Measurements from ENCODE around the gene RNASE4. TPM values are rescaled to one million over a fixed set of nuclear protein-coding genes. Genes with fewer than 3 reads are reported as not detected.
A peak's percentile ranks its signal among the peaks of the same experiment; 100 is the strongest.

Gene RNASE4
- total RNA-seq, 1 experiment from 2014 or later = 2.2 TPM

DNA sequence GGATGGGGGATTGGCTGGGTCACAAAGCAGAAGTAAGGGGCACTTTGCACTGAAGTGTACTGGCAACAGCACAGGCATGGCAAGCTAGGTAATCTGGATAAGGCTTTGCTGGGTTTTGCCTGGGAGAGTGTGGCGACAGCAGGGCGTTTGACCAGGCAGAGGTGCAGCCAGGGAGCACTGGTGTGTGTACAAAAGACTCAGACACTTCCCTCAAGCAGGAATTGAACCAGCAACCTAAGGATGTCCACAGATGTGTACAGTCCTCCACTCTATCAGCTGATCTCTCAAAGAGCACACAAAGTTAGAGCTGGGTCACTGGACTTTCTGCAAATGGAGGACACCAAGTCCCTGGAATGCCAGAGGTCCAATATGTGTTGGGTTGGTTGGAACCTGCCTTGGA is 15.4 kb upstream of the RNASE4 start:
- no peak for DNase-seq (ENCODE audit: low spot score)
- in situ Hi-C loops (cut with HindIII; ENCODE audit: low sequenced_read_pairs) = no loop called here

DNA sequence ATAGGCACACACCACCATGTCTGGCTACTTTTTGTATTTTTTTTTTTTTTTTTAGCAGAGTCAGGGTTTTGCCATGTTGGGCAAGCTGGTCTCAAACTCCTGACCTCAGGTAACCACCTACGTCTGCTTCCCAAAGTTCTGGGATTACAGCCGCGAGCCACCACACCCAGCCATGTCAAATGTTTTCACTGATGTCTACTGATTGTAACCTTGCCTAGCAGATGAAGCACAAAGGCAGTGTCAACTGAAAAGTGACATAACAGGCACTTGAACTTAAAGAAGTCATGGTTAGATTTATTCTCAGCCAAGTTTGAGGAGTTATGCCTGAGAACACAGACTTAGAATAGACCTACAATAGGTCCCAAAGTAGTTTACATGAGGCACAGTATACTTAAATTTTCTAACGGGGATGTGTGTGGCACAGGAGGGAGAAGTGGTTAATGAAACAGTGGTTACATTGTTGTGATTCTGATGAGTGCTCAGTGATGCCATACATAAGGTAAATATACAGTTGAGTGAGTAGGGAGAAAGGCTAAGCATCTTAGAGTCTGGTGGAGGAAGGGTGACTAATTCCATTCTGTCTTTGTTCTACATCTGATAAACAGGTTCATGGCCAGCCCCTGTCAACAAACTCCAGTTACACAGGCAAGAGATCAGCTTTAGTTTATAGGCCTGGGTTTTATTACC is 12.6 kb upstream of the RNASE4 start:
- in situ Hi-C loops (cut with HindIII; ENCODE audit: low sequenced_read_pairs) = no loop called here
- DNase-seq (ENCODE audit: low spot score) = no peak

DNA sequence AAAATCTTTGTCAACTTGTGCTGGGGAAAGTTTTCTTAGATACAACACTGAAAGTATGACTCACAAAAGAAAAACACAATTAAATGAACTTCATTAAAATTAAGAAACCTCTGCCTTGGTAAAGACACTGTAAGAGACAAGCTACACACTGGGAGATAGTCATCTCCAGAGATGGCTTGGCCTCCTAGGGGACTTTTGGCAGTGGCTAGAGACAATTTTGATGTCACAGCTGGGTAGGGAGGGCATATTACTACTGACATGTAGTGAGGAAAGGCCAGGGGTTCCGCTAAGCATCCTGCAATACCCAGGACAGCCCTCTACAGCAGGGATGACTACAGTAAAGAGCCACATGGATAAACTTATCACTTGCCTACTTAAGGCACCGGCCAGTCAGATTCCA is 8.7 kb upstream of the RNASE4 start:
- in situ Hi-C loops (cut with HindIII; ENCODE audit: low sequenced_read_pairs) = no loop called here

DNA sequence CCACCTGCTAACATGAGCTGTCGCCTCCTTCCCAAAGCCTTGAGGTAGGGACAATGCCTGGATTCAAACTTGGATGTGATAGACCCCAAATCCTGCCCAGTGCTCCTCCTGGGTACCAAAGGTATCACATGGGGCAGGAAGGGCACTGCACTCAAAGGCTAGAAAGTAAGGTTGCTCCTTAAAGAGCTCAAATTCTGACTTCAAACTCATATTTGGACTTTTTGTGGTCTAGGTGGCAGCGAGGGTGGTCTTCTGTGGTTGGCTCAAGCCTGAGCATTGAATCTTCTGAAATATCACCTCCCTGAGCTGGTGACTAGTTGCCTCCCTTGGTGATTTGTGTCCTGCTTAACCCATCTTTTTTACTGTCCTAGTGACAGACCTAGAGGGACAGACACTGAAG is 8.3 kb upstream of the RNASE4 start:
- no peak for DNase-seq (ENCODE audit: low spot score)
- in situ Hi-C loops (cut with HindIII; ENCODE audit: low sequenced_read_pairs) = no loop called here

More for the DNA sequence above, 8.7 kb upstream of the RNASE4 start:
- DNase-seq (ENCODE audit: low spot score) = no peak

DNA sequence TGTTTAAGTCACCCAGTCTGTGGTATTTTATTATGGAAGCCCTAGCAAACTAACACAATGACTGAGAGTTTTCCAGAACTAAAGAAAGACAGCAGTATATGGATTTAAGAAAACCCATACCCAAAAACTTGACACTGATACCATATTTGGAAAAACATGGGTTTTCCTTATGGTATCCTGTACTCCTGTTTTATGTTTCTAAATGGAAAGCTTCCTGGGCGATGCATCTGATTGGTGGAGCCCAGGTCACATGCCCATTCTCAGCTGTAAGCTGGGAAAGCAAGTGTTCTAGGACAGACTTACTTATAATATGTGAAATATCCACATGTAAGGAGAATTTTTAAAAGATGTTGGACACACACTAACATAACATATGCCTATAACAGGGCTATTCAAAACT is 4.5 kb upstream of the RNASE4 start:
- in situ Hi-C loops (cut with HindIII; ENCODE audit: low sequenced_read_pairs) = no loop called here
- DNase-seq (ENCODE audit: low spot score) = peak; percentile 80

DNA sequence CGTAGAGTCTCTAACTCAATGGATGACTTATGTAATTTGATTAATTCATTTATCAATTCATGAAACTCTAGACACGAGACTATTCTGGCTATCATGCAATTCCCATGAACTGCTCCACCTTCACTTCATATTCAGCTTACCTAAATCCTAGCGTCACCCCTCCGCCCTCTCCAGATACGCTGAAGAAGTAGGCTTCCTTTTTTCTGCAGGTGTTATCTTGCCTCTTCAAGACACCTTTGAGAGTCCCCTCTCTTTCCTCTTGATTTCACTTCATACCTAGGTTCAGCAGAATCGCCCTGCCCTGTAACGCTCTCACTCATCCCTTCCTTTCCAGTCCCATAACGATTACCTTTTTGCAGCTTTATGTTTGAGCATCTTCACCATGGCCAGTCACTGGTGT is 4.0 kb upstream of the RNASE4 start:
- peak; percentile 29 for DNase-seq (ENCODE audit: low spot score)
- in situ Hi-C loops (cut with HindIII; ENCODE audit: low sequenced_read_pairs) = no loop called here

DNA sequence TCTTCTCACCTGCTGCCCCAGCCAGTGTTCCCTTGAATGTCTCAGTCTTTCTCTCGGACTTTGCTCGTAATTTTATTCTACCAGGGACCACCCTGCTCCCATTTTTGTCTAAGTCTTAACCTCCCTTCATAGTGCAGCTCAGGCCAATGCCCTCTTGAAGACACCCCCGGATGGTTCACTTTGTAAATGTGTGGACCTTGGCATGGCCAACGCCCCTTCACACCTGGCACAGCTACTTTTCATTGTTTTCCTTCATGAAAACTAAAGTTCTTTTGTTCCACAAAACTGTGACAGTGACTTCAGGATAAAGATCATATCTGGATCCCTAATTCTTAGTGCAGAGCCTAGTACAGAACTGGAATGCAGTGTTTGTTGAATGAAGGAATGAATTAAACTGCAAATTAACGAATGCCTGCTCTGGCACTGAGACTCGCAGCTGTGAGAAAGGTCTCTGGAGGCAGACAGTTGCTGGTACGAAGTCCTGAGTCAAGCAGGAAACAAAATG is 3.5 kb upstream of the RNASE4 start:
- in situ Hi-C loops (cut with HindIII; ENCODE audit: low sequenced_read_pairs) = no loop called here
- DNase-seq (ENCODE audit: low spot score) = no peak

DNA sequence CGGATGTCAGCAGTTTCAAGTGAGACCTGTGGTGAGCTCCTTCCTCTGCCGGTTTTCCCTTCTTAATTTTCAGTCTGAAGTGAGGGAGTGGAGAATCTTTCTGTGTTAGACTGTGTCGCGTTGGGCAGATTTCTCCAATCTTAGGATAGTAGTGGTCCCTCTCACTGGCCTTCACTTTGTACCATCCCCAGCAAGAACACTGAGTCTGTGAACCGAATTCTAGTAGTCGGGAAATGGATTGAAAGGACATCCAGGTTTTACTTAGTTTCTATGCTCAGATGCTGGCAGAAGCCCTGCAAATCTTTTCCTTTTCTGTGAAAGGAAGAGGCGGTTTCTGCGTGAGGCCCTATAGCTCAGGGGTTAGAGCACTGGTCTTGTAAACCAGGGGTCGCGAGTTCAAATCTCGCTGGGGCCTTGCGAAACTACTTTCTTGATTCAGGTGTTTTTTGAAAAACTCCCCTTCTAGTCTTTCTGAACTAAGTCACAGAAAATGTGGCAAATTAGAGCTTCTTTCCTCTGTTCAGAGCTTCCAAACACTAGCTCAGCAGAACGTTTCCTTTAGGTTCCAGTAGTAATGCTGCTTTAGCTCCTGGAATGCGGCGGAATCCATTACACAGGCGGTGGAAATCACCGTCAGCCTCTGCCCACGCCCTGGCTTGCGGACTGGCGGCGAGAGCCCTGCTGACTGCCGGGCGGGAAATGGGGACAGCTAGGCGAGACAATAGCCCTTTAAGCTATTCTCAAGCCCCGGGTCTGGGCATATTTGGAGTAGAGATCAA is 2.8 kb upstream of the RNASE4 start:
- in situ Hi-C loops (cut with HindIII; ENCODE audit: low sequenced_read_pairs) = no loop called here
- DNase-seq (ENCODE audit: low spot score) = peak; percentile 94

DNA sequence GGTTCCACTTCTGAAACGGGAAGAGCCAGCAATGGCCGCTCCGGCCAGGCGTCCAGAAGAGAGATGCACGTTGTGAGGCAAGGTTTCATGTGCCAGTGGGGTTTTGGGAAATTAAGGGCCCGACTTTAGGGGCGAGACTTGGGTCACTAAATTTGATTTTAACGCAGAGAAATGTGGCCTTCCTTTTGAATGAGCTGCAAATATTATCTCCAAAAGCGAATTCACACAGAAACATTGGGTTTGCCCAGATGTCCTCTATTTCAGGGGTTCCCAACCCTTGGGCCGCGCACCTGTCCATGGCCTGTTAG is 2.3 kb upstream of the RNASE4 start:
- in situ Hi-C loops (cut with HindIII; ENCODE audit: low sequenced_read_pairs) = no loop called here
- no peak for DNase-seq (ENCODE audit: low spot score)

DNA sequence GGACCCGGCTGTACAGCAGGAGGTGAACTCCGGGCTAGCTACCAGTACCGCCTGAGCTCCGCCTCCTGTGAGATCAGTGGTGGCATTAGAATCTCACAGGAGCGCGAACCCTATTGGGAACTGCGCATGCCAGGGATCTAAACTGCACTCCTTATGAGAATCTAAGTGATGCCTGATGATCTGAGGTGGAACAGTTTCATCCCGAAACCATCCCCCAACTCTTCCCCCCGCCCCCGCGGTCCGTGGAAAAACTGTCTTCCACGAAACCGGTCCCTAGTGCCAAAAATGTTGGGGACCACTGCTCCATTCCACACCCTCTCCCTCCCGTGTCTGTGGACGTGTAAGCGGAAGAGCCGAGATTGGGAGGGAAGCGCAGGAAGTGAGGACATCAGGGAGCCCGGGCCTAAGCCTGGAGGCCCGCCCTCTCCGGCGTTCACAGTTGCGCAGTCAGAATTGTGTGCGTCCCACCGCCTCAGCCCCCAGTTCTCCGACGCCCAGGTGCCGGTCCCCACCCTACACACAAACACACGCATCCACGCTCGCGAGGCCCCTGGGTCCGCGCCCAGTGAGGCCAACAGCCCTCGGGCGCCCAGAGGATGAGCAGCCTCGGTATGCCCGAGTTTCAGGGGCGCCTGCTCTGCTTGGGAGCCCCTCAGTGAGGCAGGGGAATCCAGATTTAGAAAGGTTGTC is 1.8 kb upstream of the RNASE4 start:
- peak; percentile 98 for DNase-seq (ENCODE audit: low spot score)
- in situ Hi-C loops (cut with HindIII; ENCODE audit: low sequenced_read_pairs) = no loop called here

DNA sequence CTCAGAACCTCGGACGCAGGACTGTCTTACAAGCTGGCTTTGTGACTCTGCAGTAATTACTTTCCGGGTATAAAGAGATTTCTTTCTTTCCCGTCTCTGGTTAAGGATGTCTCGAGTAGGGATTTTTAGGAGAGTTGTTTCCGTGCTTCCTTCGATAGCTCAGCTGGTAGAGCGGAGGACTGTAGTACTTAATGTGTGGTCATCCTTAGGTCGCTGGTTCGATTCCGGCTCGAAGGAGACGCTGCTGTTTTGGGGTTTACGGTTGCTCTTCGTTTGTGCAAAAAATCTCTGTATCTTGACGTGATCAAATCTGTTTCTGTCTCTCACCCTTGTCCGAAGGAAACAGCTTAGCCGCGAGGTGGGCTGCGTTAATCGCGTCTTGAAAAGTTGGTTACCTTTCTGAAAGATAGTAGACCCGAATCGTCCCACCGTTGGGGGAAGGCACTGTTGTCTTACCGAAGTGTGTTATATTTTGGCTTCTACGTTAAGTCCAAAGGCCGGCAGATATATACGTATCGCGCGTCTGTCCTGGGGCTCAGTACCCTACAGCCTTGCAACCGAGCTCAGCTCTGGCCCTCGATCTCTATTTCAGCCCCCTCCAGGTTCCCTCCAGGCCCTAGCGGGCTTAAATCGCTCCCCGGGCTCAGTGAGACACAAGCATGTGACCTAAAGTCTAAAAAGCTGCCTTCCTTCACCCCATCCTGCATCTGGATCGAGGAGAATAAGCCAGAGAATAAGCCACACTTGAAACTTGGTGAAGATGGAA is 1.1 kb upstream of the RNASE4 start:
- in situ Hi-C loops (cut with HindIII; ENCODE audit: low sequenced_read_pairs) = no loop called here
- DNase-seq (ENCODE audit: low spot score) = peak; percentile 91

DNA sequence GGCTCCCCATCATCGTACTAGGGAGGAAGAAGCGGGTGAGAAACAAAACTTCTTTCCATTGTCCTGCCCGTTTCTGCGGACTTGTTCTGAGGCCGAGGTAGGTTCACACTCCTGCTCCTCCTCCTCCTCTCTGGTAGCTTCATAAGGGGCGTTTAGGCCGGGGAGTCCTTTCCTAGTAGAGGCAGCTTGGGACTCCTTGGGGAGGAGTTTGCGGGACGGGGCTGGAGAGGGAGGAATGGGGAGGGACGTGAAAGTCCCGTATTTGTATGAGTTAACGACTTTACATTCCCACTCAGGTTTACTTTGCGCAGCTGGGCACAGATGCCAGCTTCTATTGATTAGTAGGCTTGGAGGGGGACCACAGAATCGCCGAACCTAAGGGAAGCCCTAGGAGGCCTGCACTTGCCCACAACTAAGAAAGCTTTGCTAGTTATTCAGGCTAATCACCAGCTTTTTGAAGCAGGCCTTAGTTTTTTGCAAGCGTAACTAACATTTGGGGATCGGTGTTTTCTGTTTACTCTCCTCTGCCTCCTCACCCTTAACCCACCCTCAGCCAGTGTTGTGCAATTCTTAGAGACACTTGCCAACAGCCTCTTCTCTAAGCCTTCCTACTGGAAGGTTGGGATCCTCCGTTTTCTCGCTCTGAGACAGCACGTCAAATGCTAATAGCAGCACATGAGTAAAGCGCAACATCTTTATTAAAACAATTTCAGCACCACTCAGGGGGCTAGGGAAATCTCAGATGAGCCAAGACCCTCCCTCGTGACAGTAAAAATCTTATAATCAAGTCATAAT is 499 bp downstream of the RNASE4 start:
- in situ Hi-C loops (cut with HindIII; ENCODE audit: low sequenced_read_pairs) = no loop called here

DNA sequence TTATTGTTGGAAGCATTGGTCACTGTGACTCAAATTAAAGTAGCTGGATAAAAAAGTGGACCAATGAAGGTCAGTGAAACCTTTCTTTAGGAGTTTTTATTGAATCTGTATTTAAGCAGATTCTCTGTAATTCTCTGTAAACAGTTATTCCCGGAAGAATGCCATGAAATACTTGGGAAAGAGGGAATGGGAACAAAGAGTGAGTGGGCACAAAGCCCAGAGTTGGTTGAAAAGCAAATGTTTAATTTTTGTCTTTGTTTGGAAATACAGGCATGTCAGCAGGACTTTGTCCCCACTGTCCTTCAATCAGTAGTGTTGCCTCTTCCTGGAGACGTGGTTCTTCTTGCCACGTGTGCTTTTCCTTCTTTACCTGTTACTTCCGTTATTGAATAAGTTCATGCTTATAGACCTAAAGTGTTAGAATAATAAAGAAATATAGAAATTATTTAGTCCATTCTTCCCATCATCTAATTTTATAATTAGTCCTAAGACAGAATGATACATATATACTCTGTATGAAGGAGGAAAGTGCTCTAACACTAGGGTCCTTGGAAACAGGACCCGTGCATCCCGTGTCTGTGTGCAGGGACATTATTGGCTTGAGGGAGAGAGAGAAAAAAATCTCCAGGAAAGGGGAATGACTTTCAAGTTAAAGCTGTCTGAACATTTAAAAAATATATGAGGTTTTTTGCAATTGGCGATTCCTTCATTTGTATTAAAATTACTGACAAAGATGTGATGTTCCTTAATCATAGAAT is 2.2 kb downstream of the RNASE4 start:
- in situ Hi-C loops (cut with HindIII; ENCODE audit: low sequenced_read_pairs) = no loop called here
- no peak for DNase-seq (ENCODE audit: low spot score)

More for the DNA sequence above, 499 bp downstream of the RNASE4 start:
- DNase-seq (ENCODE audit: low spot score) = peak; percentile 59

DNA sequence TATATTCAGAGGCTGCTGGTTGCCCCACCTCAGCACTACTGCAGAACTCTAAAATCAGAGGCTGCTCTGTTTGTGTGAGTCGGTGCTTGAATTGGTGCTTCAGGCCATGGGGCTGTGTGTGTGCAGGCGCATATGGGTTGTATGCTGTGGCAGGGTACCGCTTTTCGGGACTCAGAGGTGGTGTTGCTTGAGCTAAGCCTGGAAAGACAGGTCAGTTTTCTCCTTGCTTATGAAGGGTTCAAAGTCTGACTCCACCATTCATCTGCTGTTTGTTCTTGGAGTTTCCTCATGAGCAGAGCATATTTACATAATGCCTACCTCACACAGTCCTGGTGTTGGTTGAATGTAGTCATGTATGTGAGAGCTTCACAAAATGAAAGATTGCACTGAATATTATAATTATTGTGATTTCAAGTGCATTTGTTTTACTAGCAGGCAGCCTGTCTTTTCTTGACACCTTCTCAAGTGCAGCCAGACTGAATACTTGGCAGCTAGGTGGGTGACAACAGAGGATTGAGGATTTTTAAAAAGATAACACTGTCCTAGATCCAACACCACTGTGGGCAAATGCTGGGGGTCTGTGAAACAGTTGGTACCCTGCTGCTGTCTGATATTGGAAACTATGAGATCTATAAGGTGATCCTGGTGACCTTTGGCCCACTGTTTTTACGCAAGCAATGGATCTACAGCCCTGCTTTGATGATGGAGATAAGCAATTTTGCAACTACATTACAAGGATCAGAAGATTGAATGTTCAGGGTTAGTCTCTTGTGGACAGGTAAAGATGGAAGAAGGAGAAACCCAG is 3.2 kb downstream of the RNASE4 start:
- DNase-seq (ENCODE audit: low spot score) = no peak
- in situ Hi-C loops (cut with HindIII; ENCODE audit: low sequenced_read_pairs) = no loop called here

DNA sequence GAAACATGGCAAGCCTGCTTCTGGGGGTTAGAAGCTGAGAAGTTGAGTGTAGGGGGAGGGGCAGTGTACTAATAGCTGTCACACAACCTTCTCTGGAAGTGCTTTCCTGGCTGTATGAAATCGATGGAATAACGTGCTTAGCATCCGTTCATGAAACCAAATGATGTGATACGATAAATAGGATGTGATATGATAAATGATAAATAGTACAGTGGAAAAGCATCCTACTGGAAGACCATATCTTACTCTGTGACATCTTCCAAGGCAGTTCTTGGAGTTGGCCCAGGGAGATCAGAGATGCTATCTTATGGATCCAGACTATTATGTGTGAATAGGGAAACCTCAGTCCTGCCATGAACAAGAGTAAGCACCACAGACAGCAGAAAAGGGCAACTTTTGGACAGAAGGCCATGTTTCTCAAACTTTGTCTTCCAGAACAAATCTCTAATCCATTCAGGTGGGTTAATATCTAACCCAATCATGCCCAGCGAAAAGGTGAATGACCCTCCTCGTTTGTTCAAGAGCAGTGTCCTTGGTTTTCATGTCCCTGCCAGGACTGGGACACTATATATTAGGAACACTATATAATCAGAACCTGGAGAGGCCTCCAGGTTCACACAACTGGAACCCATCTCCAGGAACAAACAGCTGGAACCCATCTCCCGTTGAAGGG is 3.9 kb downstream of the RNASE4 start, which contains the start of gene ANG:
Gene ANG (plus strand): TSS at position 598 of the 673 bp plus-strand sequence. CDS start 4,801 bp downstream, outside the sequence.
- in situ Hi-C loops (cut with HindIII; ENCODE audit: low sequenced_read_pairs) = no loop called here
- no peak for DNase-seq (ENCODE audit: low spot score)

DNA sequence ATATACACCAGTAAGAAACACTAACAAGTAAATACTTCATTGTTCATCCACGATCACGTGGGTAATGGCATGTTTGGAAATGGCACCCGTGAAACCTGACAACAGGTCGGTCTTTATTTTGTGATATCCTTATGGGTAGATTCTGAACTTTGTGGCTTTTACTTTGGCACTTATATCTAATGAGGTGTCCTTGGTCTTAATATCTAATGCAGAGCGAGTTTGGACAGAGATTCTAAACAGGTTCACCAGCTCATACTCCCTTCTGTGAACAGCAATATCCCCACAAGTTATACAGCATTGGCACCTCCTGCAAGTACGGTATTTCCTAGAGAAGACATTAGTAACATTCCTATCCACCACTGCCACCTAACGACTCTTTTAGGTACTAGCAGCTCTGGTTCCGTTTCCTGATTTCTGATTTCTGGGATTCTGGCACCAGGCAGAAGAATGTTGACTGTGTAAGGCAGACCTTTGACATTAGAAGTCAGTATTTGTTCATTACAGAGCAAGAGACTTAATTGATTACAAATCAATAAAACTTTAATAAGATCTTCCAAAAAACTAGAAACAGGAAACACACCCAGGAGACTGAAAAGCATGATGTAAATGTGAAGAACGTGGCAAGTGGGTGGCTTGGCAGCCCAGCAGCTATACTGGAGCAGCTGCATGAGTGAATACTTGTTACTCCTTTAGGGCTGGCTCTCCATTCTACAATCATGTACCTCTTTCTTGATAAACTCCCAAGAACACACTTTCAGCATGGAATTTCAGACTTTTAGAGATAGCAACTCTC is 6.7 kb downstream of the RNASE4 start:
- in situ Hi-C loops (cut with HindIII; ENCODE audit: low sequenced_read_pairs) = no loop called here
- DNase-seq (ENCODE audit: low spot score) = peak; percentile 87
